HG03354 (cell line): ENCODE measurements around the gene PARD3B.
A peak's percentile ranks its signal among the peaks of the same experiment; 100 is the strongest.
"Not testable (repeated sequence)": the region's sequence is repeated elsewhere in the genome, so short reads cannot be mapped to it uniquely, and the experiment has no call there.

Source experiments
- ATAC-seq: cut with Tn5 transposase; IDR thresholded peaks from one replicate; pipeline ENCODE4 v1.9.1; 2021; ENCODE audit warnings: mild to moderate bottlenecking; ENCODE audit not compliant: unreplicated experiment, poor library complexity, severe bottlenecking

The PARD3B gene

GRCh38 chr2:204539019-204539385 is 6.3 kb upstream of the PARD3B start:
- no peak for ATAC-seq

- ATAC-seq, result no peak
Observed at GRCh38 chr2:204541637-204542036, 3.6 kb upstream of the PARD3B start.

GRCh38 chr2:204542982-204543608 is 2.2 kb upstream of the PARD3B start:
- ATAC-seq, result no peak

- ATAC-seq, result peak; percentile 5
Observed at GRCh38 chr2:204545861-204546735, 823 bp downstream of the PARD3B start.

- no peak for ATAC-seq
Observed at GRCh38 chr2:204550751-204551511, 5.7 kb downstream of the PARD3B start.

- ATAC-seq, result no peak
Observed at GRCh38 chr2:204551512-204551863, 6.2 kb downstream of the PARD3B start.

- ATAC-seq, result no peak
Observed at GRCh38 chr2:204557604-204558003, 12.3 kb downstream of the PARD3B start.

GRCh38 chr2:204559358-204559757 is 14.1 kb downstream of the PARD3B start:
- ATAC-seq, result not testable (repeated sequence)

GRCh38 chr2:204560902-204561301 is 15.6 kb downstream of the PARD3B start:
- ATAC-seq, result no peak

- no peak for ATAC-seq
Observed at GRCh38 chr2:204561771-204562170, 16.5 kb downstream of the PARD3B start.

GRCh38 chr2:204566439-204566838 is 21.2 kb downstream of the PARD3B start:
- no peak for ATAC-seq

GRCh38 chr2:204570421-204570820 is 25.1 kb downstream of the PARD3B start:
- ATAC-seq, result no peak

GRCh38 chr2:204571041-204571440 is 25.8 kb downstream of the PARD3B start:
- no peak for ATAC-seq

- ATAC-seq, result no peak
Observed at GRCh38 chr2:204571911-204572310, 26.6 kb downstream of the PARD3B start.

- ATAC-seq, result no peak
Observed at GRCh38 chr2:204573221-204573620, 27.9 kb downstream of the PARD3B start.

GRCh38 chr2:204574486-204574885 is 29.2 kb downstream of the PARD3B start:
- no peak for ATAC-seq

- no peak for ATAC-seq
Observed at GRCh38 chr2:204575463-204575862, 30.2 kb downstream of the PARD3B start.

GRCh38 chr2:204576362-204576979 is 31.2 kb downstream of the PARD3B start:
- ATAC-seq, result no peak

- no peak for ATAC-seq
Observed at GRCh38 chr2:204578928-204579598, 33.8 kb downstream of the PARD3B start.

GRCh38 chr2:204581946-204582345 is 36.7 kb downstream of the PARD3B start:
- ATAC-seq, result no peak
